RPMI7951 (cell line): ENCODE measurements around the gene FLYWCH2. TPM values are rescaled to one million over a fixed set of nuclear protein-coding genes. Genes with fewer than 3 reads are reported as not detected.
A peak's percentile ranks its signal among the peaks of the same experiment; 100 is the strongest.
"Not testable (repeated sequence)": the region's sequence is repeated elsewhere in the genome, so short reads cannot be mapped to it uniquely, and the experiment has no call there.

Experiments
- DNase-seq: peaks from one replicate; pipeline ENCODE4 v3.0.0-alpha.2; 2012; ENCODE audit warnings: low read depth
- total RNA-seq: library from RNA; depleted of rRNA; stranded (reverse); fragments of >200 nt; shearing (Covaris generic); gene quantifications from 2 replicates; pipeline ENCODE4 v1.2.3, GENCODE V29; 2014

Gene FLYWCH2
- total RNA-seq, 1 experiment from 2014 or later, result 70.4 TPM

DNA sequence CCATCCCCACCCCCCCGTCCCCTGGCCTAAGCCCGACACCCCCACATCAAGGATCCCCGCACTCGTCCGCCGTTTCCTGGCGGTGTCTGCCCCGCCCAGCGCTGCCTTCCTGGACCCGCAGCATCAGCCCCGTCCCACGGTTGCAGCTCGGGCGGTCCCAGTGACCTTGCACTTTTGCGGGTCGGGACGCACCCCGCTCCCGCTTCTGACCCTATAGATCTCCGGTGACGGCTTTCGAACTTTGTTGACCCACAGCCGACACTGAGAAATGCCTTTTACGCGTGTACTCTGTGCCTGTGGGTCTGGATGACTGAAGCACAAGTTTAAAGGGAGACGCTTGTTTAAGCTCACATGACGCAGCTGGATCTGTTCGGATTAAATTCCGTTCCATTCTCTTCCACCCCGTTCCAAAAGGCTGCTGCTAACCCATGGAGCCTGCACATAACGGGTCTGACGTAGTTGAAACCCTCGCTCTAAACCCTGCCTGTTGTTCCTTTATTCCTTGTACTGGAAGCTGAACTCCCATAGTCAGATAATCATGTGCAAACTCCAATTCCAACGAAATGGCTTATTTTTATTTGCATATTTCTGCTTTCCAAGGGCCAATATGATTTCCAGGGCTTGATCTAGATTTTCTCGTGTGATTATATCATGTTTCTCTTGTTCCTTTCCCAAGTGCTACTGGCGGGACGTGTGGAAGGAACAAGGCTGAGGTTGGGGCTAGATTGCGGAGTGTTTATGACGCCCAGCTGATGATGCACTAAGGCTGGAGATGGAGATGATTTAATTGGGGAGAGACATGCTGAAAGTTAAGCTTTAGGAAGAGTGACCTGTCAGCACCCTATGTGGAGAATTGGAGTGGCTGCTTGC, 29.6 kb downstream of the FLYWCH2 start:
- DNase-seq, result peak; percentile 52

DNA sequence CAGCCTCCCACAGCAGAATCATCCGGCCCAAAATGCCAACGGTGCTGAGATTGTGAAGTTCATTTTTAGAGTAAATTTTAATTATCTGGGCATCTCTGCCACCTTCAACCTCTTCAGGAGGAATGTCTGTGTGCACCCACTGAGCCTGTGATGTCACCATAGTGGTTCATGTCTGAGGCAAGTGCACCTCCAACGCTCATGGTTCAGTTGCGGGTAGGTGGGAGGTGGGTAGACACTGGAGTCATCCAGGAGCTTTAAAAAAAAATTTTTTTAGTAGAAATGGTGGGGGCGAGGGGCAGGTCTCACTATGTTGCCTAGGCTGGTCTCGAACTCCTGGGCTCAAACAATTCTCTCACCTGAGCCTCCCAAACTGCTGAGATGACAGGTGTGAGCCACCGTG, 30.6 kb downstream of the FLYWCH2 start:
- DNase-seq, result no peak

DNA sequence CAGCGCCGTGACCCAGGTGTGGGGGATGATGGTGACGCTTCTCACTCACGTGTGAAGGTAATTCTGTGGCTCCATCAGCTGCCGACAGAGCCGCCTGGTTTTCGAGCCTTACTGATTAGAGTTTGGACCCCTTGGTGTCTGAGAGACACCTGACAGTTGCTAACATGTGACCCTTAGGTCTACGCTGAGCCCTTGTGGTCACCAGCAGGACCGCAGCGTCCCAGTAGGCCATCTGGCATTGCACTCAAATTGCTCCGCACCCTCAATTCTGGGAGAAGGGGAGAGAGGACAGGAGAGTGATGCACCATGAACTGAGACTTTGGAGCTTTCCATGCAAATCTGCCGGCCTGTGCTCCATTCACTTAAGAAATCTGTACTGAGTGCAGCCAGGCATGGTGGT, 31.2 kb downstream of the FLYWCH2 start:
- no peak for DNase-seq

DNA sequence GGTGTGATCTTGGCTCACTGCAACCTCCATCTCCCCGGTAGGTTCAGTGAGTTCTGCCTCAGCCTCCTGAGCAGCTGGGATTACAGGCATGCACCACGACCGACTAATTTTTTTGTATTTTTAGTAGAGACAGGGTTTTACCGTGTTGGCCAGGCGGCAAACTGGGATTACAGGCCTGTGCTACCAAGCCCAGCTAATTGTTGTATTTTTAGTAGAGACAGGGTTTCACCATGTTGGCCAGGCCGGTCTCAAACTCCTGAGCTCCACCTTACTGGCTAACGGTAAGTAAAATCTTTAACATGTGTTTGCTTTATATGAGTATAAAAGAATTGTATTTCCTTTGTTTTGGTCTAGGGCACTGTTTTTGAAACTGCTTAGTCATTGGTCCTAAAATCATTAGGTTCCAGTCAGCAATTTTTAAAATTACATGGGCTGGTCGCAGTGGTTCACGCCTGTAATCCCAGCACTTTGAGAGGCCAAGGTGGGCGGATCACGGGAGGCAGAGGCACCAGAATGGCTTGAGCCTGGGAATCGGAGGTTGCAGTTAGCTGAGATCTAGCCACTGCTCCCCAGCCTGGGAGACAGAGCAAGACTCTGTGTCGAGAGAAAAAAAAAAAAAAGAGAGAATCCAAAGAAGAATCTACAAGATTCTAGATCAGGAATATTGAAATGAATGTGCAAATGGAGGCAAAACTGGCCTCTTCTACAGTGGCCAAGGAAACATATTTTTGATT, 32.3 kb downstream of the FLYWCH2 start:
- DNase-seq, result no peak

DNA sequence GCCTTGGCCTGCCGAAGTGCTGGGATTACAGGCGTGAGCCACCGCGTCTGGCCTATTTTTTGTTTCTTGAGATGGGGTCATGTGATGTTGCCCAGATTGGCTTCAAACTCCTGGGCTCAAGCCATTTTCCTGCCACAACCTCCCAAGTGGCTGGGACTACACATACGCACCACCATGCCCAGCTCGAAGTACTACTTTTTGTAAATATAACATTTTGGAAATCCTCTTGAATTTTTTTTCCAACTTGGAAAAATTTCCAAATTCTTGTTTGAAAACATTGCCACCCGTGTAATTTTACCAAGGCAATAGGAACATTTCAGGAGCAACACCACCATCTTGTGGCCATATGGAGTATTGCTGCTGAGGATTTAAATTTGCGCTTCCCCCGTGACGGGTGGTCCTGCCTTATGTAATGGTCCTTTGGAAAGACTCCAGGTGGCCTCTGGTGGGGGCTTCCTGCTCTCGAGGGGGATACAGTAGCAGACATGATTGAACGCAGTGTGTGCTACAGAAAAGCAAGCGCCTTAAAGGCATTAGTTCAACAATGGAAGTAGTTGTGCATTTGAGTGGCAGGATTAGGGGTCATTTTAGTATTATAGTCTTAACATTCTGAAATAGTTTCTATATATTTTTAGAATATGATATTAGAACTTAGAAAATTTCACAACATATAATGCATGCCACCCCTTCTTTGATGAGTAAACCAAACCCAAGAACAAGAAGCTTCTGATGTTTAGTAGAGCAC, 36.7 kb downstream of the FLYWCH2 start:
- peak; percentile 60 for DNase-seq

DNA sequence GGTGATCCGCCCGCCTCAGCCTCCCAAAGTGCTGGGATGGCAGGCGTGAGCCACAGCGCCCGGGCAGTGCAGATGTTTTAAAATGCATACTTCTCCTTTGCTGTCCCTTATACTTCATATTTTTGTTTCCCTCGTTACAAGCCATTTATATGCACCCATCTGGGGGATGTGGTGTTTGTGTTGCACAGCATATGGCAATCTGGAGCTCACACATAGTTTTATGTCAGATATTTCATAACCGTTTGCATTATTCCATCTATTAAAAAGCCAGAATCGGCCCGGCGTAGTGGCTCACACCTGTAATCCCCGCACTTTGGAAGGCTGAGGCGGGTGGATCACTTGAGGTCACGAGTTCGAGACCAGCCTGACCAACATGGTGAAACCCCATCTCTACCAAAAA, 40.5 kb downstream of the FLYWCH2 start:
- no peak for DNase-seq

DNA sequence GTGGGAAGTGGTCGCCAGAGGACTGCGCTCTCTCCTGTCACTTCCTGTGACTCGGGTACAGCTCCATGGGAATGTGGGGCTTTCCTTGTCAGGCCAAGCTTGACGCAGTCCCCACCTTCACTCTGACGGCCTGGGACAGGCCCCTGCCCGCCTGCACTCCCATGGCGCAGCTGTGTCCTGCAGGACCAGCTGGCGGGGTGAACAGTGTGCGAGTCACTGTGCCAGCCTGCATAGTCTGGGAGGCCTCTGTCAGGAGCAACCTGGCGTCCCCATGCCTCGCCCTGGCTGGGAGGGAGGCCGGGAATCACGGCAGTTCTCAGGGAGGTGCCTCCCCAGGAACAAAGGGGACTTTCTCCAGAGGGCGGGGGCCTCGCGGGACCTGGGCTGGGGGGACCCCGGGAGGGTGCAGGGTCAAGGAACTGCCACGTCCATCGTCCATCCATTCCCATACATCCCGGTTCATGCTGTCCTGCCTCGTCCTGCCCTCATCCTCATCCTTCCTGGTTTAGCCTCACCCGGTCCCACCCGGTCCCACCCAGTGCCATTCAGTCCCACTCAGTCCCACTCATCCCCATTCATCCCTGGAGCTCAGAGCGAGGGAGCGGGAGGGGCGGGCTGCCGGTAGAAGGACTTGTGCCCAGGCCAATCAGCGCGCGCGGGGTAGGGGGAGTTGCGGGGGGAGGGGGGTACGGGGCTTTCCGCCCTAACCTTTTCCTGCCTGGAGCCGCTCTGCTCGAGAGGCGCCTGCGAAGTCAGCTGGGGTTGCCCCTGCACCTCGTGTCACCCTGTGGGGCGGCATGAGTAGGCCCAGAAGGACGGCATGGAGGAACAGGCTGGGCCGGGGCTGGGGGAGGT, 42.1 kb downstream of the FLYWCH2 start:
- no peak for DNase-seq

DNA sequence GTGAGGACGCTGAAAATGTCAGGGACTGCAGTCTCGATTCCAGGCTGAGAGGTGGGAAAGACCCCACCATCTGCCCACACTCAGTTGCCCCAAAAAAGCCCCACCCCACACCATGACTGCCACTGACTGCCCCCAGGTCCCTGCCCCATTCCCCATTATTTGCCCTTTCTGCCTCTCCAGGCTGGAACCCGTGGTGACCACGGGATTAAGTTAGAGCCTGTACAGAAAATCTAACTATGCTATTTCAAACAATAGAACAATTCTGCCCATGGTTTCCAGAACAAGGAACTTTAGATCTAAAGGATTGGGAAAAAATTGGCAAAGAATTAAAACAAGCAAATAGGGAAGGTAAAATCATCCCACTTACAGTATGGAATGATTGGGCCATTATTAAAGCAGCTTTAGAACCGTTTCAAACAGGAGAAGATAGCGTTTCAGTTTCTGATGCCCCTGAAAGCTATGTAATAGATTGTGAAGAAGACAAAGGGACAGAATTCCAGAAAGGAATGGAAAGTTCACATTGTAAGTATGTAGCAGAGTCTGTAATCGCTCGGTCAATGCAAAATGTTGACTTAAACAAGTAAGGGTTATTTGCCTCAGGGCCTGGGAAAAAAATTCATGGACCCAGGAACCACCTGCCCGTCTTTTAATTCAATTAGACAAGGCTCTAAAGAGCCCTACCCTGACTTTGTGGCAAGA, 43.1 kb downstream of the FLYWCH2 start:
- DNase-seq, result no peak

DNA sequence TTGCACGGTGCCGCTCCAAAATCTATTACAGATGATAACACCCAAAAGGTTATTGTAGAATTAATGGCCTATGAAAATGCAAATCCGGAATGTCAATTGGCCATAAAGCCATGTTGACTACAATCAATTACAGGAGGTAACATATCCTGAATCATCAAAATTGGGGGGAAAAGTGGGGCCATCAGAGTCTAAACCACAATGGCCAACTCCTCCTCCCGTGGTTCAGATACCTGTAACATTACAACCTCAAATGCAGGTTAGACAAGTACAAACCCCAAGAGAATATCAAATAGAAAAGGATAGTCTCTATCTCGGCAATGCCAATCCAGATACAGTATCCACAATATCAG, 43.6 kb downstream of the FLYWCH2 start:
- no peak for DNase-seq

DNA sequence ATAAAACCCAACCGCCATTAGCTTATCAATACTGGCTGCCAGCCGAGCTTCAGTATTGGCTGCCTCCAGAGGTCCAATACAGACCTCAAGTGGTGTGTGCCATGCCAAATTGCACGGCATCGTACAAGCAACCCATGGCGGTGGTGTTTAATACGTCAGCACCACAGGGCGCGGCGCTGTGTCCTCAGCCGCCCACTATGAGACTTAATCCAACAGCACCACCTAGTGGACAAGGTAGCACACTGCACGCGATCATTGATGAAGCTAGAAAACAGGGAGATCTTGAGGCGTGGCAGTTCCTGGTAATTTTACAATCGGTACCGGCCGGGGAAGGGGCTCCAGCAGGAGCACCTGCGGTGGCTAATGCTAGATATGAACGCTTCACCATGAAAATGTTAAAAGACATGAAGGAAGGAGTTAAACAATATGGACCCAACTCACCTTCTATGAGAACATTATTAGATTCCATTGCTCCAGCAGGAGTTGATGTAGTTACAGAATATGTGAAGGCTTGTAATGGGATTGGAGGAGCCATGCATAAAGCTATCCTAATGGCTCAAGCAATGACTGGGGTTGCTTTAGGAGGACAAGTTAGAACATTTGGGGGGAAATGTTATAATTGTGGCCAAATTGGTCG, 44.1 kb downstream of the FLYWCH2 start:
- DNase-seq, result peak; percentile 79

DNA sequence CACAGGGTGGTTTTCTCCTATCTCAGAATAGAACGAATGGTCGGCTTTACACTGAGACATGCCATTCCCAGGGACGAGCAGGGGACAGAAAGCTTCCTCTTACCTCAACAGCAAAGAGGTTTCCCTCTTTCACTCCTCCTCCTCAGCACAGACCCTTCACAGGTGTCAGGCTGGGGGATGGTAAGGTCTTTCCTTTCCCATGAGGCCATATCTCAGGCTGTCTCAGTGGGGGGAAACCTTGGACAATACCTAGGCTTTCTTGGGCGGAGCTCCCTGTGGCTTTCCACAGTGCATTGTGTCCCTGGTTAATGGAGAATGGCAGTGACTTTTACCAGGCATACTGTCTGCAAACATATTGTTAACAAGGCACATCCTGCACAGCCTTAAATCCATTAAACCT, 45.1 kb downstream of the FLYWCH2 start:
- DNase-seq, result not testable (repeated sequence)

DNA sequence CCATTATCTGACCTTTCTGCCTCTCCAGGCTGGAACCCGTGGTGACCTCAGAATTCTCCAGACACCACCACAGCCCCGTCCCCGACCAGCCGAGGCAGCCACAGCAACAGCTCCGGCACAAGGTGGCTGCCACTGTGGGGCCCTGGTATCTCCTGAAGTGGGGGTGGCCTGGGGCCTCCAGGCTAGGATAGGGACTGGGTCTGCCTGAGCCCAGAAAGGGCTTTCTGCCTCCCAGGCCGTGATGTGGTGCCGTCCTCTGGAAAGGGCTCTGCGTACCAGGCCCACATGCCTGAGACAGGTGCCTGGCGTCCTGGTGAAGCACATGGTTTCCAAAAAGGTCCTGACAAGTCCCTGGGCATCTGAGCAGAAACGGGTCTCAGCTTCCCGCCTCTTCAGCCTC, 45.8 kb downstream of the FLYWCH2 start:
- no peak for DNase-seq

DNA sequence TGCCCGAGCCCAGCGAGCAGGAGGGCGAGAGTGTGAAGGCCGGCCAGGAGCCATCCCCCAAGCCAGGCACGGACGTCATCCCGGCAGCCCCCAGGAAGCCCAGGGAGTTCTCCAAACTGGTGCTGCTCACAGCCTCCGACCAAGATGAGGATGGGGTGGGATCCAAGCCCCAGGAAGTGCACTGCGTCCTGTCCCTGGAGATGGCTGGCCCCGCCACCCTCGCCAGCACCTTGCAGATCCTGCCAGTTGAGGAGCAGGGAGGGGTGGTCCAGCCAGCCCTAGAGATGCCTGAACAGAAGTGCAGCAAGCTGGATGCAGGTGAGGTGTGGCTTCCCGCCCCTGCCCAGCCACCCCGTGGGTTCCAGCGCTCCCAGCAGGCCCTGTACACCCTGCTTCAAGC, 46.7 kb downstream of the FLYWCH2 start:
- no peak for DNase-seq

DNA sequence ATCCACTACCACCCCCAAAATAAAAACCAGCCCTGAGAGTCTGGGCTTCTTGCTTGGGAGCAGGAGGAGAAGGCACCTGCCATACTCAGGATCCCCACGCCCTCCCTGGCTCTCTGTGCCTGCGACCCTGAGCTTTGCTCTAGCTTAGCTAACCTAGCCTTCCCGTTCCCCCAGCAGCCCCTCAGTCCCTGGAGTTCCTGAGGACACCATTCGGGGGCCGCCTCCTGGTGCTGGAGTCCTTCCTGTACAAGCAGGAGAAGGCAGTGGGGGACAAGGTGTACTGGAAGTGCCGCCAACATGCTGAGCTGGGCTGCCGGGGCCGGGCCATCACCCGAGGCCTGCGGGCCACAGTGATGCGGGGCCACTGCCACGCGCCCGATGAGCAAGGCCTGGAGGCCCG, 47.2 kb downstream of the FLYWCH2 start:
- DNase-seq, result no peak

DNA sequence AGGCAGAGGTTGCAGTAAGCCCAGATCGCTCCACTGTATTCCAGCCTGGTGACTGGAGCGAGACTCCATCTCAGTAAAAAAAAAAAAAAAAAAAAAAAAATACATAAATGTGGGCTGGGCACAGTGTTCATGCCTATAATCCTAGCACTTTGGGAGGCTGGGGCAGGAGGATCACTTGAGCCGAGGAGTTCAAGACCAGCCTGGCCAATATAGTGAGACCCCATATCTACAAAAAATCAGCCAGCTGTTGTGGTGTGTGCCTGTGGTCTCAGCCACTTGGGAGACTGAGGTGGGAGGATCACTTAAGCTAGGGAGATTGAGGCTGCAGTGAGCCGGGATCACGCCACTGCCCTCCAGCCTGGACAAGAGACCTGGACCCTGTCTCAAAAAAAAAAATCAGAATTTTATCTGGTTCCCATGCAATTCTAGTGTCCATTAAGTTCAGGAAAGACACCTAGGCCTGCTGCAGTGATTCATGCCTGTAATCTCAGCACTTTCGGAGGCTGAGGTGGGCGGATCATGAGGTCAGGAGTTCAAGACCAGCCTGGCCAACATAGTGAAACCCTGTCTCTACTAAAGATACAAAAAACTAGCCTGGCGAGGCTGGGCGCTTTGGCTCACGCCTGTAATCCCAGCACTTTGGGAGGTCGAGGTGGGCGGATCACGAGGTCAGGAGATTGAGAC, 48.4 kb downstream of the FLYWCH2 start:
- DNase-seq, result not testable (repeated sequence)

DNA sequence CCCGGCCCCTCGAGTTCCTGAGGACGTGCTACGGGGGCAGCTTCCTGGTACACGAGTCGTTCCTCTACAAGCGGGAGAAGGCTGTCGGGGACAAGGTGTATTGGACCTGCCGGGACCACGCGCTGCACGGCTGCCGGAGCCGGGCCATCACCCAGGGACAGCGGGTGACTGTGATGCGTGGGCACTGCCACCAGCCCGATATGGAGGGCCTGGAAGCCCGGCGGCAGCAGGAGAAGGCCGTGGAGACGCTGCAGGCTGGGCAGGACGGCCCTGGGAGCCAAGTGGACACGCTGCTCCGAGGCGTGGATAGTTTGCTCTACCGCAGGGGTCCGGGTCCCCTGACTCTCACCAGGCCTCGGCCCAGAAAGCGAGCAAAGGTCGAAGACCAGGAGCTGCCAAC, 50.1 kb downstream of the FLYWCH2 start:
- DNase-seq, result no peak

DNA sequence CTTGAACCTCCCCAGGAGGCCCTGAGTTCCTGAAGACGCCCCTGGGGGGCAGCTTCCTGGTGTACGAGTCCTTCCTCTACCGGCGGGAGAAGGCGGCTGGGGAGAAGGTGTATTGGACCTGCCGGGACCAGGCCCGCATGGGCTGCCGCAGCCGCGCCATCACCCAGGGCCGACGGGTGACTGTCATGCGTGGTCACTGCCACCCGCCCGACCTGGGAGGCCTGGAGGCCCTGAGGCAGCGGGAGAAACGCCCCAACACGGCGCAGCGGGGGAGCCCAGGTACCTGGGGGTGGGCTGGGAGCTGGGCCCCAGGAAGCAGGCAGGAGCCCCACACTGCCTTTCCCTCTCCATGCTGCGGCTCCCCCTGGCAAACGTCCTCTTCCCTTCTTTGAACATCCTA, 50.7 kb downstream of the FLYWCH2 start:
- no peak for DNase-seq

DNA sequence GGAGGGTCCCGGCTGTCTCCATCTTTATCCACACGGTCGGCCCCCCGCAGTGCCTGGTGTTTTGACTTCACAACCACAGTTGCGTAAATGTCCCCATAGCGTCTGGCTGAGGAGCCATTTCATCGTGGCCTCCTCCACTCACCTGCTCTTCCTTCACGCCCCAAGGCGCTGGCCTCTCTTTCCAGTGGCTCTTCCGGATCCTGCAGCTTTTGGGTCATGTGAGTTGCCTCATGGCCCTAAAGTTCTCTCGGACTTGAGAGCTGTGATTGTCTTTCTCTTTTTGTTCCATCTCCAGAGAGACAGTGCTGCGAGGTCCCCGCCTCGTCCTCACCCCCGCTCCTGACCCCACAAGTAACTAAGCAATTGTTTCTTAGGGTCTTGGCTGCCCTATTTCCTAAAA, 51.4 kb downstream of the FLYWCH2 start:
- DNase-seq, result no peak

DNA sequence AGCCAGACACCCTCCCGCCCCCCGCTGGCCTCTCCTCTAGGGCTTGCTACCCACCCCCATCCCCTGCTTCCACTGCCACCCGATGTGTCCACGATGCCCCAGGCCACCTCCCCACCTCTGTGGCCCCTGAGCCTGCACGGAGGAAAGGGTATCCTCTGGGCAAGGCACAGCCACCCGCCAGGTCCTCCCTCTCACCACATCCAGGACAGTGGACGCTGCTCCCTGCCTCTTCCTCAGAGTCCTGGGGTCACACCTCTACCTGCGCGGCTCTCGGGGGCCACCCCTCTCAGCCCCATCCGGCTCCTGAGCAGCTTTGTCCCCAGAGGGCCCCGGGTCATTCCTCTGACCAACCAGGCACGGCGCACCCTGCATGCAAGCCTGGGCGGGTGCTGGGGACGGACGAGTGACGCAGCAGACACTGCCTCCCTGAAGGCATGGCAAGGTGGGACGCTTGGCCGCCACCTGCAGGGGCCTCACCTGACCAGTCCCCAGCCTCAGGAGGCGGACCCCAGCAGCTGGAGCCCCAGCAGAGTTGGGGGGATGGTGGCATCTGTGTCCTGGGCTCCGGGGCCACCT, 53.5 kb downstream of the FLYWCH2 start:
- no peak for DNase-seq

DNA sequence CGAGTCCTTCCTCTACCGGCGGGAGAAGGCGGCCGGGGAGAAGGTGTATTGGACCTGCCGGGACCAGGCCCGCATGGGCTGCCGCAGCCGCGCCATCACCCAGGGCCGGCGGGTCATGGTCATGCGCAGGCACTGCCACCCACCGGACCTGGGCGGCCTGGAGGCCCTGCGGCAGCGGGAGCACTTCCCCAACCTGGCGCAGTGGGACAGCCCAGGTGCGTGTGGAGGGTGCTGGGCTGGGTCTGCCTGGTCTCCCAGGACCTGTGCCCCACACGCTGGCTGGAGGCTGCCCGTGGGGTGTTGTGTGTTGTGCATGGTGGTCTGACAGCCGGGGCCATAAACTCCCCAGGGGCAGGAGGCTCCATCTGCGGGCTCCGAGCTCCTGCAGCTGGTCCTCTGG, 54.2 kb downstream of the FLYWCH2 start:
- no peak for DNase-seq
